ENCODE measurements around the gene ZBTB11.
"Not testable (repeated sequence)": the region's sequence is repeated elsewhere in the genome, so short reads cannot be mapped to it uniquely, and the experiment has no call there.

ZBTB11 gene

DNA sequence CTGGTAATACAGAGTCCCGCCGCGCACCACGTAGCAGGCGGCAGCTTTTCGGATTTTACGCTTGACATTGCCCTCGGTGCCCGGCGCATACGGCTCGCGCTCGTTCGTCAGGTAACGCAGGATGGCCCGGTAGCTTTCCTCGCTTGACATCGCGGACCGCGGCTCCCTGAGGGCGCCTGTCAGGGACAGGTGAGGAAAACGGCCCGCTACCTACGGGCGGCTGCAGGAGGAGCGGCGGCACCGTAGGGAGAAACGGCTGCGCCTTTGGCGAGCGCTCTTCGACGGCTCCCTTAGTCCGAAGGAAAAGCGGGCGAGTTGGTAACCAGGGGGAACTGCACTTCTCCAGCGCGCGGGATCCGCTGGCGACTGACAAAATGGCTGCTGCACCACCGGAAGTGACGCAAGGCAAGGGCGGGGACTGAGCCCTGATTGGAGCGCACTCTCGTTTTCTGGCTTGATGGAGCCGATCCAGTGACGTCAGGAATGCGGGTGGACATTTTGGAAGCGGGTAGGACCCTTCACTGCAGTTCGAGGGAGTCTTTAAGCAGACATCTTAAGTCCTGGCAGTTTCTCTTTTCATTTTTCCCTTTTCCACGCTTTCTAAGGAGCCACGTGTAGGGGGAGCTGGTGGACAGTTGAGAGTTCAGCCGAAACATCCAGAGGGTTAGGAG is at the start of gene ZBTB11:
Gene ZBTB11 (minus strand): TSS at position 368 of the 671 bp plus-strand sequence. CDS start 218 bp downstream, at position 150.
- DNase-seq, result peak; percentile 100

- no peak for DNase-seq
These were observed 49.0 kb upstream of the ZBTB11 start for GRCh38 chr3:101725890-101726275.

GRCh38 chr3:101725194-101725889 is 48.4 kb upstream of the ZBTB11 start:
- no peak for DNase-seq

DNA sequence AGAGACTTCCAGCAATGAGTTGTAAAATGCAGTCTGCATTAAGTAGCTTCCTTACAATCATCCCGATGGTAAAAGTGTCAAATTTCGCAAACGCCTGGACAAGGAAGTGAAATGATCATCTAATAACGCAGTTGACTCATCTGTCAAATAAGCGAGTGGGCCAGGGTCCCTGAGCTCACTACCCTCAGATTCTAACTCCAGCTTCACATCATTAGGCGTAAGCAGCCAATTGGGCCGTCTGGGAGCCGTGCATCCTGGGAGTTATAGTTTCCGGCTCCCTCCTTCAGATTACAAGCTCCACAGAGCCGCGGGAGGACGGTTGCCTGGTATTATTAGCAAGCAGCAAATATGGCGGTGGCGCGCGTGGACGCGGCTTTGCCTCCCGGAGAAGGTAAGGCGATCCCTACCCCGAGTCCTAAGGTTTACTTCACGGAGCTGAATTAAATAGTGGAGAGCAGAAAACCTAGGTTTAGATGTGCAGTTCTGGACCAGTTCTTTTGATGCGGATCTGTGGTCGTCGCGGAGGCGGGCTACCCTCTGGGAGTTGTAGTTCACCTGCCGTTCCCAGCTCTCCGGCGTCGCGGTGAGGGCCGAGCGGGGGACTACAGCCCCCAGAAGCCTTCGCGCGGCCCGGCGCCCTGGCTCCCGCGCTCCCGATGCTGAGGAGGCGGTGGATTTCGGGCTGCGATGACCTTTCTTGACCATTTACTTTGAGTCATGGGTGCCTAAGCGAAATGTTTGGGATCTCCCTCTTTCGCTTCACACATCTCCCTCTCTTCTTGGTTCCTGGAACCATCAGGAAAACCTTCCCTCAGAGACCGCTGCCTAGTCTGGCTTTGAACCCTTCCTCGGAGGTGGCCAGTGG is 47.6 kb upstream of the ZBTB11 start, which contains the start of gene CEP97:
Gene CEP97 (plus strand): TSS at position 286 of the 865 bp plus-strand sequence. CDS start 63 bp downstream, at position 349.
- DNase-seq, result peak; percentile 96

GRCh38 chr3:101722394-101723173 is 45.7 kb upstream of the ZBTB11 start:
- no peak for DNase-seq

- no peak for DNase-seq
These were observed 44.2 kb upstream of the ZBTB11 start for GRCh38 chr3:101720851-101721840.

DNA sequence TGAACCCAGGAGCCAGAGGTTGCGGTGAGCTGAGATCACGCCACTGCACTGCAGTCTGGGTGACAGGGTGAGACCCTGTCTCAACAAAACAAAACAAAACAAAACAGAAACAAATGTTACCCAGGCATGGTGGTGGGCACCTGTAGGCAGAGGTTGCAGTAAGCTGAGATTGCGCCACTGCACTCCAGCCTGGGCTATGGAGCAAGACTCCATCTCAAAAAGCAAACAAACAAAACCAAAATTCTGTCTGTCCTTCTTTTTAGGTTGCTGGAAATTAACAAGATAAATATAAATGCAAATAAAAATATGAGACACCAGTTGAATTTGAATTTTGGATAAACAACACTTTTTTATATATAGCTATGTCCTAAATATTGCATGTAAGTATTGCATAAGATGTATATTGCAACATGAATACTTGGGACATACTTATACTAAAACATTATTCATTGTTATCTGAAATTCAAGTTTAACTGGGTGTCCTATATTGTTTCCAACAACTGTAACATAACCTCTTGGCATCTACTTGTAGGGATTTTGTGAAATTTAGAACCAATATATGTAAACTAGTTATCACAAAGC is 42.8 kb upstream of the ZBTB11 start:
- peak; percentile 25 for DNase-seq

GRCh38 chr3:101718455-101718854 is 41.5 kb upstream of the ZBTB11 start:
- DNase-seq, result no peak

- no peak for DNase-seq
These were observed 32.2 kb upstream of the ZBTB11 start for GRCh38 chr3:101709126-101709525.

DNA sequence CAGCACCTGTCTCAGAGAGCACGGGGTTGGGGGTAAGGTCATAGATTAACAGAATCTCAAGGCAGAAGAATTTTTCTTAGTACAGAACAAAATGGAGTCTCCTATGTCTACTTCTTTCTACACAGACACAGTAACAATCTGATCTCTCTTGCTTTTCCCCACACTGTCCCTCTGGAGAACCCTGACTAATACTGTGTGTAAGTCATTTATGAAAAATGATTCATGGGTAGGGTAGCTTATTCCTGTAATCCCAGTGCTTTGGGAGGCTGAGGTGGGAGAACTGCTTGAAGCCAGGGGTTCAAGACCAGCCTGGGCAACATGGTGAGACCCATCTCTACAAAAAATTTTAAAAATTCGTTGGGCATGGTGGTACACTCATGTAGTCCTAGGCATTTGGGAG is 27.7 kb upstream of the ZBTB11 start:
- not testable (repeated sequence) for DNase-seq

- no peak for DNase-seq
These were observed 26.2 kb upstream of the ZBTB11 start for GRCh38 chr3:101703169-101703568.

DNA sequence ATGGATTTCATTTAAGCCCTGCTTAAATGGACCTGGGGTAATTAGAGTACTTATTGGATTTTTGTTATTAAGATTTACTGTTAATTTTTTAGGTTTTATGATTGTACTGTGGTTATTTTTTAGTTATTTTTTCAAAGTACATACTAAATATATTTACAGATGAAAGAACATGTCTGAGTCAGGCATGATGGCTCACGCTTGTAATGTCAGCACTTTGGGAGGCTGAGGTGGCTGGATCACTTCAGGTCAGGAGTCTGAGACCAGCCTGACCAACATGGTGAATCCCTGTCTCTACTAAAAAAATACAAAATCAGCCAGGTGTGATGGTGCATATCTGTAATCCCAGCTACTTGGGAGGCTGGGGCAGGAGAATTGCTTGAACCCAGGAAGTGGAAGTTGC is 25.8 kb upstream of the ZBTB11 start:
- DNase-seq, result no peak

- DNase-seq, result no peak
These were observed 25.0 kb upstream of the ZBTB11 start for GRCh38 chr3:101701696-101702634.

GRCh38 chr3:101695779-101696372 is 18.9 kb upstream of the ZBTB11 start:
- DNase-seq, result peak; percentile 85

DNA sequence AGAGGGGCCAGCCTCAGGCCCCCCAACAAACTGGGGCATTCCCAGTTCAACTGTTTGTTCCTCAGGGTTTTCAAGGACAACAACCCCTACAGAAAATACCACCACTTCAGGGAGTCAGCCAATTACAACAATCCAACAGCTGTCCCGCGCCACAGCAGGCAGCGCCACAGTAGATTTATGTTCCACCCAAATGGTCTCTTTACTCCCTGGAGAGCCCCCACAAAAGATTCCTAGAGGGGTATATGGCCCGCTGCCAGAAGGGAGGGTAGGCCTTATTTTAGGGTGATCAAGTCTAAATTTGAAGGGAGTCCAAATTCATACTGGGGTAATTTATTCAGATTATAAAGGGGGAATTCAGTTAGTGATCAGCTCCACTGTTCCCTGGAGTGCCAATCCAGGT is 17.9 kb upstream of the ZBTB11 start:
- not testable (repeated sequence) for DNase-seq

DNA sequence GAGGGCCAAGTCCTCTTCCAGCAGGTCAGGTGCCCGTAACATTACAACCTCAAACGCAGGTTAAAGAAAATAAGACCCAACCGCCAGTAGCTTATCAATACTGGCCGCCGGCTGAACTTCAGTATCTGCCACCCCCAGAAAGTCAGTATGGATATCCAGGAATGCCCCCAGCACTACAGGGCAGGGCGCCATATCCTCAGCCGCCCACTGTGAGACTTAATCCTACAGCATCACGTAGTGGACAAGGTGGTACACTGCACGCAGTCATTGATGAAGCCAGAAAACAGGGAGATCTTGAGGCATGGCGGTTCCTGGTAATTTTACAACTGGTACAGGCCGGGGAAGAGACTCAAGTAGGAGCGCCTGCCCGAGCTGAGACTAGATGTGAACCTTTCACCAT is 16.6 kb upstream of the ZBTB11 start:
- peak; percentile 39 for DNase-seq

- DNase-seq, result not testable (repeated sequence)
These were observed 15.0 kb upstream of the ZBTB11 start for GRCh38 chr3:101691685-101692671.

DNA sequence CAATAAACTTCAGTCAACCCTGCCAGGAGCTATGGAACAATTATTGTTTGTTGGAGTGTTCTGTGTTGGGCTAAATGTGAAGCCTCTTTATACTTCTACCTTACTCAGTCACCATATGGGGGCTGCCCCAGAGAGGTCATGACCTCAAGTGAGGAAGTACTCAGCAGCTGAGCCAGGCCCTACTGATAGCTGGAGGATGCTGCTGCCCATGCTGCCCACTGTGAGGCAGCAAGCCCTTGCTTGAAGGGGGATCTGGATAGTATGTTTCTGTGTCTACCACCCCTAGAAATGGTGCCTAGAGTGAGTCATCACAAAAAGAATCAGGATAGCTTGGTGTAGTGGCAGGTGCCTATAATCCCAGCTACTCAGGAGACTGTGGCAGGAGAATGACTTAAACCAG is 14.0 kb upstream of the ZBTB11 start:
- DNase-seq, result peak; percentile 52
